H9 (cell line): ENCODE results near the gene PDE8A. TPM values are rescaled to one million over a fixed set of nuclear protein-coding genes. Genes with fewer than 3 reads are reported as not detected.

Experiments
- DNase-seq: peaks from one replicate; pipeline ENCODE4 v3.0.0-alpha.2; 2017
- H2AFZ ChIP-seq: one replicate; pipeline ENCODE4 v1.6.1; 2013; ENCODE audit warnings: mild to moderate bottlenecking, low read length, control low read depth, moderate library complexity
- H2AK5ac ChIP-seq: 2 replicates; pipeline ENCODE4 v1.6.1; 2013; ENCODE audit warnings: low read length, control low read depth, mixed read lengths; ENCODE audit not compliant: insufficient read length
- H2BK120ac ChIP-seq: one replicate; pipeline ENCODE4 v1.6.1; 2013; ENCODE audit warnings: low read depth, mild to moderate bottlenecking, low read length, control low read depth, inconsistent platforms; ENCODE audit not compliant: poor library complexity, severe bottlenecking
- H2BK12ac ChIP-seq: 2 replicates; pipeline ENCODE4 v1.6.1; 2013; ENCODE audit warnings: low read length, control low read depth, mixed read lengths, low read depth; ENCODE audit not compliant: insufficient read length
- H2BK15ac ChIP-seq: 2 replicates; pipeline ENCODE4 v1.6.1; 2013; ENCODE audit warnings: low read depth, low read length, control low read depth
- H2BK20ac ChIP-seq: one replicate; pipeline ENCODE4 v1.6.1; 2013; ENCODE audit warnings: low read depth, mild to moderate bottlenecking, low read length, control low read depth, inconsistent platforms; ENCODE audit not compliant: poor library complexity, severe bottlenecking
- H2BK5ac ChIP-seq: 2 replicates; pipeline ENCODE4 v1.6.1; 2013; ENCODE audit warnings: low read length, control low read depth, mixed read lengths; ENCODE audit not compliant: insufficient read length
- H3K14ac ChIP-seq: 2 replicates; pipeline ENCODE4 v1.6.1; 2013; ENCODE audit warnings: low read length, control low read depth; ENCODE audit not compliant: insufficient read depth
- H3K18ac ChIP-seq: 2 replicates; pipeline ENCODE4 v1.6.1; 2013; ENCODE audit warnings: low read depth, mild to moderate bottlenecking, mixed read lengths, low read length, control low read depth; ENCODE audit not compliant: insufficient read length
- H3K23ac ChIP-seq: 2 replicates; pipeline ENCODE4 v1.6.1; 2013; ENCODE audit warnings: low read length, control low read depth, mixed read lengths, low read depth; ENCODE audit not compliant: insufficient read length
- H3K23me2 ChIP-seq: 2 replicates; pipeline ENCODE4 v1.6.1; 2013; ENCODE audit warnings: low read depth, mild to moderate bottlenecking, mixed read lengths, low read length, control low read depth; ENCODE audit not compliant: insufficient read length, poor library complexity, severe bottlenecking
- H3K27ac ChIP-seq: 2 replicates; pipeline ENCODE4 v1.5.1; 2013; ENCODE audit warnings: low read length, control low read depth, mixed read lengths, low read depth; ENCODE audit not compliant: insufficient read length
- H3K27me3 ChIP-seq: 2 replicates; pipeline ENCODE4 v1.6.1; 2013; ENCODE audit warnings: low read length, control low read depth, inconsistent platforms; ENCODE audit not compliant: insufficient read depth
- H3K4ac ChIP-seq: 2 replicates; pipeline ENCODE4 v1.6.1; 2013; ENCODE audit warnings: low read depth, mild to moderate bottlenecking, control low read depth, inconsistent platforms, low read length, moderate library complexity
- H3K4me1 ChIP-seq: 2 replicates; pipeline ENCODE4 v1.6.1; 2013; ENCODE audit warnings: low read length, control low read depth, inconsistent platforms; ENCODE audit not compliant: insufficient read depth
- H3K4me2 ChIP-seq: 2 replicates; pipeline ENCODE4 v1.6.1; 2013; ENCODE audit warnings: low read length, control low read depth, mixed read lengths; ENCODE audit not compliant: insufficient read length, insufficient read depth
- H3K56ac ChIP-seq: 2 replicates; pipeline ENCODE4 v1.6.1; 2013; ENCODE audit warnings: low read depth, mild to moderate bottlenecking, mixed read lengths, low read length, control low read depth; ENCODE audit not compliant: insufficient read length
- H3K79me1 ChIP-seq: 2 replicates; pipeline ENCODE4 v1.6.1; 2013; ENCODE audit warnings: low read depth, mild to moderate bottlenecking, moderate library complexity, low read length, control low read depth, inconsistent platforms; ENCODE audit not compliant: insufficient read depth, poor library complexity, severe bottlenecking
- H3K79me2 ChIP-seq: 2 replicates; pipeline ENCODE4 v1.6.1; 2013; ENCODE audit warnings: low read length, control low read depth, inconsistent platforms; ENCODE audit not compliant: insufficient read depth
- H3K9ac ChIP-seq: 2 replicates; pipeline ENCODE4 v1.6.1; 2013; ENCODE audit warnings: low read length, control low read depth, mixed read lengths; ENCODE audit not compliant: insufficient read length; ENCODE audit errors: extremely low read depth
- H3K9me3 ChIP-seq: one replicate; pipeline ENCODE4 v1.6.1; 2013; ENCODE audit warnings: low read depth, low read length, inconsistent platforms; ENCODE audit not compliant: control insufficient read depth
- H3T11ph ChIP-seq: one replicate; pipeline ENCODE4 v1.6.1; 2013; ENCODE audit warnings: mild to moderate bottlenecking, low read length, control low read depth, inconsistent platforms
- H4K20me1 ChIP-seq: one replicate; pipeline ENCODE4 v1.6.1; 2013; ENCODE audit not compliant: control insufficient read depth, insufficient read length, insufficient read depth
- H4K5ac ChIP-seq: 2 replicates; pipeline ENCODE4 v1.6.1; 2013; ENCODE audit warnings: low read depth, mild to moderate bottlenecking, mixed read lengths, low read length, control low read depth; ENCODE audit not compliant: insufficient read length
- H4K8ac ChIP-seq: replicated peaks from 2 replicates; pipeline ENCODE4 v1.6.1; 2013; ENCODE audit warnings: low read length, control low read depth, mixed read lengths, low read depth; ENCODE audit not compliant: insufficient read length
- H4K91ac ChIP-seq: 2 replicates; pipeline ENCODE4 v1.6.1; 2013; ENCODE audit warnings: low read depth, mild to moderate bottlenecking, moderate library complexity, mixed read lengths, low read length, control low read depth; ENCODE audit not compliant: insufficient read length
- H3K27ac Mint-ChIP-seq, 3 experiments: 2 replicates in 2 of 3; 3 replicates in 1 of 3; pipeline ENCODE4 v1.8.0; 2020 to 2021; ENCODE audit warnings: mixed read lengths in 3 of 3, mild to moderate bottlenecking in 1 of 3, moderate library complexity in 1 of 3
- H3K27me3 Mint-ChIP-seq: 2 replicates; pipeline ENCODE4 v1.8.0; 2021; ENCODE audit warnings: low read depth, mild to moderate bottlenecking, moderate library complexity, mixed read lengths
- H3K36me3 Mint-ChIP-seq, 3 experiments: 2 replicates in 2 of 3; 3 replicates in 1 of 3; pipeline ENCODE4 v1.8.0; 2020 to 2021; ENCODE audit warnings: low read depth in 3 of 3, mixed read lengths in 3 of 3; ENCODE audit not compliant: insufficient read depth in 1 of 3
- H3K4me1 Mint-ChIP-seq, 2 experiments: 2 replicates each; pipeline ENCODE4 v1.8.0; 2020; ENCODE audit warnings: mixed read lengths in 2 of 2
- H3K4me3 Mint-ChIP-seq, 2 experiments: 2 replicates in 1 of 2; 3 replicates in 1 of 2; pipeline ENCODE4 v1.8.0; 2020 to 2021; ENCODE audit warnings: mild to moderate bottlenecking in 2 of 2, mixed read lengths in 2 of 2, moderate library complexity in 1 of 2
- H3K9me3 Mint-ChIP-seq, 2 experiments: 2 replicates in 1 of 2; 3 replicates in 1 of 2; pipeline ENCODE4 v1.8.0; 2020; ENCODE audit warnings: mild to moderate bottlenecking in 2 of 2, mixed read lengths in 2 of 2, moderate library complexity in 1 of 2
- WGBS: extraction: QIAGEN DNeasy Blood & Tissue Kit; methylation state at CpG from one replicate; pipeline ENCODE4 v1.1.7; 2013; ENCODE audit warnings: missing lambda C conversion rate, low lambda C conversion rate, mixed read lengths; ENCODE audit not compliant: insufficient read length; ENCODE audit errors: extremely low coverage; 5-methylcytosine and 5-hydroxymethylcytosine counted together
- total RNA-seq: library from RNA; stranded (reverse); gene quantifications from 2 replicates; pipeline ENCODE4 v1.2.1, GENCODE V29; 2021
- TF ChIP-seq, protein P1 (sequence below): fragments of 200-600 bp; sonication (generic); conservative IDR thresholded peaks from 3 replicates; pipeline ENCODE4 v1.8.0; 2021; ENCODE audit warnings: antibody characterized with exemption, mild to moderate bottlenecking

The PDE8A gene
- total RNA-seq, 1 experiment from 2014 or later, result 9.3 TPM

- H3K4me1 ChIP-seq, result no peaks in the 10 kb centered on the region
- peaks cover 23 to 25% of the 10 kb centered on the region in 2 experiments for H3K4me1 Mint-ChIP-seq
- no peak overlapping the region for H3K4me2 ChIP-seq
- H3K9me3 Mint-ChIP-seq, result peaks cover 0 to 6% of the 10 kb centered on the region in 2 experiments; a peak in 2 of 5 replicates
- no peaks in the 10 kb centered on the region for H3K79me1 ChIP-seq
- H3K14ac ChIP-seq, result no peak overlapping the region
- H4K8ac ChIP-seq, result no peak overlapping the region
- no peaks in the 10 kb centered on the region for H4K20me1 ChIP-seq
- H3K4me3 Mint-ChIP-seq, result no peak overlapping the region; a peak in 1 of 5 replicates
- no peak overlapping the region for H3K9ac ChIP-seq
- H2AFZ ChIP-seq, result peak overlapping the region; percentile 9
- DNase-seq, result peak; percentile 78
- no peak overlapping the region for H3K23ac ChIP-seq
- TF ChIP-seq, protein P1, sequence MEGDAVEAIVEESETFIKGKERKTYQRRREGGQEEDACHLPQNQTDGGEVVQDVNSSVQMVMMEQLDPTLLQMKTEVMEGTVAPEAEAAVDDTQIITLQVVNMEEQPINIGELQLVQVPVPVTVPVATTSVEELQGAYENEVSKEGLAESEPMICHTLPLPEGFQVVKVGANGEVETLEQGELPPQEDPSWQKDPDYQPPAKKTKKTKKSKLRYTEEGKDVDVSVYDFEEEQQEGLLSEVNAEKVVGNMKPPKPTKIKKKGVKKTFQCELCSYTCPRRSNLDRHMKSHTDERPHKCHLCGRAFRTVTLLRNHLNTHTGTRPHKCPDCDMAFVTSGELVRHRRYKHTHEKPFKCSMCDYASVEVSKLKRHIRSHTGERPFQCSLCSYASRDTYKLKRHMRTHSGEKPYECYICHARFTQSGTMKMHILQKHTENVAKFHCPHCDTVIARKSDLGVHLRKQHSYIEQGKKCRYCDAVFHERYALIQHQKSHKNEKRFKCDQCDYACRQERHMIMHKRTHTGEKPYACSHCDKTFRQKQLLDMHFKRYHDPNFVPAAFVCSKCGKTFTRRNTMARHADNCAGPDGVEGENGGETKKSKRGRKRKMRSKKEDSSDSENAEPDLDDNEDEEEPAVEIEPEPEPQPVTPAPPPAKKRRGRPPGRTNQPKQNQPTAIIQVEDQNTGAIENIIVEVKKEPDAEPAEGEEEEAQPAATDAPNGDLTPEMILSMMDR, result peak; percentile 82
- no peak overlapping the region for H2AK5ac ChIP-seq
- no peak overlapping the region for H4K5ac ChIP-seq
- H3K56ac ChIP-seq, result no peak overlapping the region
- H2BK20ac ChIP-seq, result no peak overlapping the region
- H3K27me3 ChIP-seq, result no peaks in the 10 kb centered on the region; the same call in 1 of the 2 replicates
- H3K27me3 Mint-ChIP-seq, result no peaks in the 10 kb centered on the region
- H4K91ac ChIP-seq, result no peak overlapping the region
- H3K4ac ChIP-seq, result no peak overlapping the region
- no peaks in the 10 kb centered on the region for H3K23me2 ChIP-seq
- no peak overlapping the region for H2BK120ac ChIP-seq
- H2BK15ac ChIP-seq, result no peak overlapping the region
- H2BK12ac ChIP-seq, result peak overlapping the region; percentile 17
- WGBS, result no CpG with 5 or more reads among the region's 15 CpGs
- H2BK5ac ChIP-seq, result no peak overlapping the region
- no peaks in the 10 kb centered on the region for H3K9me3 ChIP-seq
- 0 out of 7 replicates have a peak overlapping the region, but pooled peaks of 1 of the 3 experiments have one; percentile 22 for H3K27ac Mint-ChIP-seq
- no peak overlapping the region for H3K27ac ChIP-seq
- H3K79me2 ChIP-seq, result no peaks in the 10 kb centered on the region
- no peak overlapping the region for H3T11ph ChIP-seq
- H3K18ac ChIP-seq, result no peak overlapping the region
- 0 out of 7 replicates have a peak, but pooled peaks cover 0 to 3% (median 0%) of the 10 kb centered on the region in 3 experiments for H3K36me3 Mint-ChIP-seq
Measured at GRCh38 chr15:84955089-84955848, 26.4 kb upstream of the PDE8A start.
